Hematopoietic multipotent progenitor cell treated with erythropoietin and hydrocortisone succinate and interleukin-3 and kit ligand, for 8 days (in vitro differentiated cells): Measurements from ENCODE around the gene SIT1.

Experiments
- DNase-seq: peaks from one replicate; pipeline ENCODE4 v3.0.0-alpha.2; 2015

Gene SIT1, protein sequence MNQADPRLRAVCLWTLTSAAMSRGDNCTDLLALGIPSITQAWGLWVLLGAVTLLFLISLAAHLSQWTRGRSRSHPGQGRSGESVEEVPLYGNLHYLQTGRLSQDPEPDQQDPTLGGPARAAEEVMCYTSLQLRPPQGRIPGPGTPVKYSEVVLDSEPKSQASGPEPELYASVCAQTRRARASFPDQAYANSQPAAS

DNA sequence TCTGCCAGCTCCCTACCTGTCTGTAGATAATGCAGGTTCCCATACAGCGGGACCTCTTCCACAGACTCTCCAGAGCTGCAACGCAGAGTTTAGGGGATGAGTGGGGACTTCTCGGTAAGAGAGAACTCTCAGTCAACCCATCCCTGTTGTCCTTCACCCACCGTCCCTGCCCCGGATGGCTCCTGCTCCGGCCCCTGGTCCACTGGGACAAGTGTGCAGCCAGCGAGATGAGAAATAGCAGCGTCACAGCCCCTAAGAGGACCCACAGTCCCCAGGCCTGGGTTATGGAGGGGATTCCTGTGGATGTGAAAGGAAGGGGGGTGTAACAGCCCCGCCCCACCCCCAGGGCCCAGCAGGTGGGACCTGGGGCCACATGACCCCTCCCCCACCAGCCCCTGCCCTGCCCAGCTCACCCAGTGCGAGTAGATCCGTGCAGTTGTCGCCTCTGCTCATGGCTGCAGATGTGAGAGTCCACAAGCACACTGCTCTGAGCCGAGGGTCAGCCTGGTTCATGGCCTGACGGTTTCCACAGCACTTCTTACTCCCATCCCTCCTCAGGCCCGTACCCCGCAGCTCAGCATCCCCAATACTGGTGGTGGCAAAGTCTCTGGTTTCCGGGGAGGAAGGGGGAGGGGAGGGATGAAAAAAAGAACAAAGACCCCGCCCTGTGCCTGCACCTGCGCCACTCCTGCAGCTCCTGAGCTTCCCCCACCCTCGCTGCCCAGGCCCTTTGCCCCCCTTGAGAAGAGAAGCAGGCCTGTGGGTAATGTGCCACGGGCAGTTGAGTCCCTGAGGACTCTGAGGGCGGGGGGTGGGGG is at the start of gene SIT1:
TSS of gene SIT1 (minus strand) at position 591 of the 818 bp plus-strand sequence. CDS start at position 513, 78 bp downstream.
- no peak for DNase-seq

DNA sequence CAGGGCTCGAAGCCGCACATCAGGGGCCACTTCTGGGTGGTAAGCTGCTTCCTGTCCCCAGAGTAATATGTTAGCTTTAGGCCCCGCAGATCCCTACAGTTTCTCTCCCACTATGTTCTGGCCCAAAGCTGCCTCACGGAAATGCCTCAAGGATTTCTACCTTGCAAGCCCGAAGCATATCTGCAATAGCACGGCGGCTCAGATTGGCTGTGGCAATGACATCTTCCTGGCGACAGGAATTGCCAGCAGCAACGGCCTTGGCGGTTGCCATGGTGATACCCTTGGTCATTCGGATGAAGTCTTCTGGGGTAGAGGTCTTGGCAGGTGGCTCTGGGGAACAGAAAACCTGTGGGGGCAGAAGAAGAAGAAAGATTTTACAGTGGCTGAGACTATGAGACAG is 49.3 kb upstream of the SIT1 start:
- DNase-seq = no peak

DNA sequence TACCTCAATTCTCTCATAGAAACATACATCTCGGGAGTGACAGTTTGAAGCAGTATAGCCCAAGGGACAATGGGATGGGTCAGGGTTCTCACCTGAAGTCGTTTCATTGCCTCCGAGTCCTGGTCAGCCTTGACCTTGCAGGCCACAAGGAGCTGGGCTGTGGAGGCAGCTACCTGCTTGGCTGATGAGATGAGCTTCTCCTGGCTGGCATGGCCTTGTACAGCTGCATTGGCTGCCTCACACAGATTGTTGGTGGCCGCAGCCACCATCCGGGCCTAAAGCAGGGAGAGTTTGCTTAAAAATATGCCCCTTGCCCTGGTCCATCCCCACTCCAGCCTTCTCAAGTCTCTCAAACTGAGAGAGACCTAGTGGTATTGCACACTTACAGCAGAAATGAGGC is 47.5 kb upstream of the SIT1 start:
- DNase-seq = no peak

DNA sequence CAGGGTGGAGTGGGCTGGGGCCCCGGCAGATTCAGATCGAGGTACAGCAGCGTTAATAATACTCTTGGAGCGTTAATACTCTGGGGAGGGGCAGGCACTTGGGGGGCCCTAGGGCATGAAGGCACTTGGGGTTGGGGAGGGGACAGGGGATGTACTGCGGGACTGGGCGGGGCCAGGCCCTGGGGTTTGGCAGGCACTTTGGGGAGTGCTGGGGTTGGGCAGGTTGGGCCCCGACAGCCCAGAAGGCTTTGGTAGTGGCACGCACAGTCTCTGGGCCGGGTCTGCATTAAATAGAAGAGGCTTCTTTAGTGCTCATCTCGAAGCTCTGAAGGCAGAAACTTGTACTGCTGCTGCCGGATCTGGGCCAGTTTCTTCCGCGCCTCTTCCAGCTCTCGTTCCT is 46.8 kb upstream of the SIT1 start:
- no peak for DNase-seq

DNA sequence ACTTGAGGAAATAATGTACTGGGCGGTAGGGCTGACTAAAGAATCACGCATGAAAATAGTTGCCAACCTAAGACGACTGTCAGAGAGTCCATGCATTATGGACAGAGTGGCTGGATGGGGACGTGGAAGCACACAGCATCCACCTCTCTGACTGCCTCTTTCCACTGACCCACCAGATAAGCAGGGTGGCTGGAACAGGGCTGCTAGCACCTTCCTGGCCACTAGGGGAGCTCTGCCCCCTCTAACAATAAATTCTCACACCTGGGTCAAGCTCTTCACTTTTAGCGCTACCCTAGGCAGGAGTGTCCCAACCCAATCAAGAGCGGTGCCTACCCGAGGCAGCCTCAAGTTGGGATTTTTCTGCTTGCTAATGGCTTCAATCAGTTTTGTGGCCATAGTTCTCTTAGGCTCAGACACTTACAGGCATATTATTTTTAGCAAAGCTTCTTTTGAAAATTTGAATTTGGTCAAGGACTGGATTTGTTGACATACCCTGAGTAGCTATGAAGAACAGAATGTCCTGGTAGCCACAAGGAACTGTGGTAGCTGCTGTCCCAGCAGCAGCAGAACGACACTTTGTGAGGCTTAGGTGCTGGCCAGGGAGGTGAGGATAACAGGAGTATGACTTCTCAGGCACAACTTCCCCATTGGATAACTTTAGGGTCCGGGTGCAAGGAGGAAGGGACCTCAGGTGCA is 45.9 kb upstream of the SIT1 start:
- peak; percentile 61 for DNase-seq

DNA sequence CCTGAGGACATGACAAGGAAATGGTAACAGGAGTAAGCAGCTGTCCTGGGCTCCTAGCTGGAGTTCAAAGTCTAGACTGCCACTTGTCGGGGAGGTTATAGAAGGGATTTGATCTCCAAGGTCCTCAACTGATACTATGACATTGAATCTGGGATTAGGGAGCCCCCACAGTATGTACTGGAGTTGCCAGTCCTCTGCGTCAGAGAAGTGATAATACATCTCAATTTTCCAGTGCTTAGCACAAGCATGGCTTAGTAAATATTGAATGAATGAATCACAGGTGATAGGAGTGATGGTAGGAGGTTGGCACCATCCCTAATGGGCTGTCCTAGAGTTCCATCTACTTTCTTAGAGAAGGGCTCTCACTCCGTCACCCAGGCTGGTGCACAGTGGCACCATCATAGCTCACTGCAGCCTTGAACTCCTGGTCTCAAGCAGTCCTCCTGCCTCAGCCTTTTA is 45.2 kb upstream of the SIT1 start:
- DNase-seq = no peak

DNA sequence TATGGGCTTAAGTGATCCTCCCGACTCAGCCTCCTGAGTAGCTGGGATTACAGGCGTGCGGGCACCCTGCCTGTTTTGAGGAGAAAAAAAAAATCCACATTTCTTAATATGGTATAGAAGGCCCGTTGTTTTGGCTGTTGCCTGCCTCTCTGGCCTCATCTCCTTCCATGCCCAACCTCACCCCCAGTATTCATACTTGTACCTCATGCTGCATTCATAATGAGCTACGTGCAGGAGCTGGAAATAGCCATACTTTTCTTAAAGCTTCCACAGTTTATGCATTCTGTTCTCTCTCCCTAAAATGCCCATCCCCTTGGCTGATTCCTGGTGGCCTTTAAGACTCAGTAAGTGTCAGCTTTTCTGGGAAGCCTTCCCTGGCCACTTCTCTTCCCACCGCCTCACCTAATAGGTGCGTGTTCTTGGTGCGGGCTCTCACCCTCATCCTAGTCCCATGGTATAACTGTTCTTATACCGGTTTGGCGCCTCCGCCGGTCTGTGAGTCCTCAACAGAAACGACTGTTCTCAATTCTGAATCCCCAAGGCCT is 41.1 kb upstream of the SIT1 start:
- no peak for DNase-seq

DNA sequence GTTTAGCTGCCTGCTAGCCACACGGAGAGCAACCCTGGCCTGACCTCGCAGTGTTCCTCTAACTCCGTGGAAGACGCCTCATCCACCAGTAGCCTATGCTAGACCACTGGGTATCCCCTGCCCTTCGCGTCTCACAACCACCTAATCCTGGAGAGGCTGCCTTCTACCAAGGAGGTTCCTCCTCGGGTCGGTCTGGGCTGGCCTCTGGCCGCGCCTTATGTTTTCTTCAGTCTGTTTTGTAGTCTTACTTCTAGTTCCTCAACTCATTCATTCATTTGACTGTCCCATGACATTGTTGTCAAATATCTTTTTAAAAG is 40.6 kb upstream of the SIT1 start:
- no peak for DNase-seq

DNA sequence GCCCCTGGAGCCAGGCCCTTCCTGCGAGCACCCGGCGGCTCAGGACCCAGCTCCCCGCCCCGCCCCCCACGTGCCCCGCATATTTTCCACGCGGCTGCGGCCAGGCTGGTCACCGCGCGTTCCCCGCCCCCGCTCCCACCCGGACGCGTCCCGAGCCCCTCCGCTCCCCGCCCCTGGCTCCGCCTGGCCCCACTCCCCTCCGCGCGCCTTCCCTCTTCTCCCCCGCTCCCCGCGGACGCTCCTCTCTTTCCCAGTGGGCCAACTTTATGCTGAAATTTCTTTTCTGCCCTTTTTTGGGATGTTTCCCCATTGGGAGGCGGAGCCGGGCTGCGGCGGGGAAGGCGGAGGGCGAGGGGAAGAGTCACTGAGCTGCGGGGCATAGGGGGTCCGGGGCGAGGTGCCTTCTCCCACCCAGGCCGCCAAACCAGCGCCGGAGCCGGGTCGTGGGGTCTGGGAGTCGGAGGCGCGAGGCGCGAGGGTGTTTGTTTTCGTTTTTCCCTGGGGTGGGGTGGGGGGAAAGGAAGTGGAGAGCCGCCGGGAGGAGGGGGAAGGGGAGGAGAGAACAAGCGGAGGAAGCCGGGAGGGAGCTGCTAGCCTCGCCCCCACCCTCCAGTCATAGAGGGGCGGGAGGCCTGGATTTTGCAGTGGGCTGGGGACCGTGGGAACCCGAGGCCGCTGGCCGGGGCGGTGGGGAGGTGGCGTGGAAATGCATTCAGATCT is 40.0 kb upstream of the SIT1 start:
- no peak for DNase-seq

DNA sequence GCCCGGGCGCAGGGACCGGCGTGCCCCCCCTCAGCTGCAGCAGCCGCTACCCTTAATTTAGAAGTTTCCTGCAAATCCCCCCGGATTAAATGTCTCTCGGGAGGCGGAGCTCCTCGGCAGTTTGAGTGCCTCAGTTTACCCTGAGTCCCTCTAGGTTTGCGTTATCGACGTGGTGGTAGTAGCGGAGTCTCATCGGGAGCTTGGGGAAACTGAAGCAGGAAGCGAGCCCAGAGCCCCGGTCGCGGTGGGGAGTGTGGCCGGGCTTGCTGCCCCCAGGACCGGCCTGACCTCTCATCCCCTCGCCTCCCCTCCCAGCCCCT is 39.5 kb upstream of the SIT1 start:
- DNase-seq = no peak

DNA sequence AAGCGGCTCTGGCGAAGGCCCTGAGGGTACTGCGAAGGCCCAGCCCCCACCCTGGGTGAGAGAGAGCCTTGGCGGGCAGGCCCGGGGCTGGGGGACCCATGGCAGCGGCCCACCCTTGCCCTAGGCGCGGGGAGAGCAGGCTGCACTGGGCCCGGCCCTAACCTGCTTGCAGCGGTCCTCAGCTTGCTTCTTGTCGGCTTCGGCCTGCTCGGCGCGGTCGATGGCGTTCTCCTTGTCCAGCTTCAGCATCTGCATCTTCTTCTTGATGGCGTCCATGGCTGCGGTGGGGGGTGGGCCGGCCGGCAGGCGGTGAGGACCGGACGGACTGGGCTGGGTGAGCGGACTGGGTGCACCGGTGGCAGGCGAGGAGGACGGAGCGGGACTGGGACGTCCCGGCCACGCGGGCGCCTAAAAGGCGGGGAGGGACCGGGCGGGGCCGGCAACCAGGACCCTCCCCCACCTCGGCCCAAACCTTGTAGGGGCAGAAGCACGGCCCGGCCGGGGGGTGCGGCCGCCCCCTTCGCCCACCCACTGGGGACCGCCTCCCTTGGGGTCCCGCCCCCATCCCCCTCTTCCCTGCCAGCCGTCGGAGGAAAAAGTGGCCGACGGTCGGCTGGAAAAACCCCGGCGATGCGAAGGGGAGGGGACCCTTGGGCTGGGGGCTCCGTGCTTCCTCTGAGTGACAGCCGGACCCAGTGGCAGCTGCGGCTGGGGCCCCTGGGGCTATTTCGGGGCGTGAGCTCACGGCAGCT is 39.0 kb upstream of the SIT1 start, which contains the start of gene TPM2:
TSS of gene TPM2 (minus strand) at position 384 of the 752 bp plus-strand sequence. CDS start at position 276, 108 bp downstream.
- DNase-seq = no peak

DNA sequence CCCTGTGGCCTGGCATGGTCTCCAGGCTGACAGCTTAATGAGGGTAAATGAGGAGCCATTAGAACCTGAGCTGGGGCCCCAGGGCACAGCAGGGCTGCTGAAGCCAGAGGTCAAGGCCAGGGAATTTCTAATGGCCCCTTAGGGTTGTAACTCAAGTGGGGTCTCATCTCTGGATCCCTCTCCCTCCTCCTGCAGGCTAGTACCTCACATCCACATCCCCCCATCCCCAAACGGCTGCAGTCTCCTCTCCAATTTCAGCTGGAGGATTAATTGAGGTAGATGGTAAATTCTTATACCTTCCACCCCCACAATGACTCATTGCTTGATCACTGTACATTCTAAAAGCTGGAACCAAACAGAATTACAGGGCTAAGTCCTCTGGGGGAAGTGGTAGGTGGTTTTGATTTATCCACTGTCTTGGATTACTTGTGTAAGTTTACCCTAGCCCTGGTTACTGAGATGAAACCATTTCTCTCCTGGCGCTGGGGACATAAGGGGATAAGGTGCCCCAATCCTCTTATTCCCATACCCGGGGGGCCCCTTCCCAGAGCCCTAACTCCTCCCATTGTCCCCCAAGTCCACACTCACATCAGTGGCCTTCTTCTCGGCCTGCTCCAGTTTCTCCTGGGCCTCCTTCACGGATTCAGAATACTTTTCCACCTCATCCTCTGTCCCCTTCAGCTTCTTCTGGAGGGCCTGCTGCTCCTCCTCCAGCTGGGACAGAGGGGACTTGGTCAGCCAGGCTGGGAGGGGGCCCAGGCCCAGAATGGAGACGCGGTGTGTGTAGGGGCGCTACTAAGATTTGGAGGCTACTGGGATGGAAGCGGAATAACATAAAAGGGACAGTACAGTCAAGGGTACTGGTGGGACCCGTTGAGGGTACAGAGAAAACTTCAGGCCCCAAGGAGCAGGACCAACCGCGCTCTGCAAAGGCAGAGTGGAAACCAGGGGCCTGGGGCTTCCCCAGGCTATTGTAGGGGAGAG is 38.1 kb upstream of the SIT1 start:
- DNase-seq = no peak

DNA sequence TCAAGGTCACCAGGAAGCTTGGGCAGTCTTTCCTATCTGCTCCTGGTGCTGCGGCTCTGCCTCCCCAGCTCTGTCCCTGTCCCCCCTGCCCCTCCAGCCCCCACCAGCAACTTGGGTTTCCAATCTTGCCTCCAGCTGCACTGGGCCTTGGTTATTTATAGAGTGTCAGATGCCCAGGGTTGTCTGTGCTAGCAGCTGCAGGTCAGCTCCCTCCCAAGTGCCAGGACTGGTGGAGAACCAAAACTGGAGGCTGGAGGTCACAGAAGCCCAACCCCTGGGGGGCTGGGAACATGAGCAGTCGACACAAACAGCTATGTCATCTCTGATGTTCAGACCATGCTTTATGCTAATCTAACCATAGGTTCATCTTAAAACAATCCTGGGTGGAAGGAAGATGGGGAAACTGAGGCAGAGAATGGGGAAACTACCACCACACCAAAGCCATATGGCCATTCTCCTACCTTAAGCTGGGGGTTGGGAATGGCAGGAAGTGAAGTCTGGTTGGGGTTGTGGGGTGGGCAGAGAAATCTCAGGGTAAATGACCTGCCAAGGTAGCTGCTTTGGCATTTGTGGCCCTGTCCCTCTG is 37.3 kb upstream of the SIT1 start:
- DNase-seq = no peak

DNA sequence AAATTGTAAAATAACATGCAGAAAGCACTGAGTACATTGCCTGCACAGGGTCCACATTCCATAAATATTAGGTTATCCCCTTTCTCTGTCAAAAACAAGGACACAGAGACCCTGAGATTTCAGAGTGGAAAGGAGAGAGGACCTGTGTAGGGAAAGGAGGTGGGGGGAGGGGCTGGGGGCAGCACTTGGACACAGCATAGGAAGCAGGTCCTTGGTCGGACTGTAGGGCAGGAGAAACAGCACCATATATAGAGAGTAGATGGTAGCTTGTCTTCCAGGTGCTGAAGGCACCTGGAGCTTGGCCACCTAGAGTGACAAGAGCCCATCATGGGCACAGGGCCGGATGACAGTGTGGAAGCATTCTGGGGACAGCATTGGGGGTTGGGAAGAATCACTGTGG is 36.6 kb upstream of the SIT1 start:
- DNase-seq = no peak

DNA sequence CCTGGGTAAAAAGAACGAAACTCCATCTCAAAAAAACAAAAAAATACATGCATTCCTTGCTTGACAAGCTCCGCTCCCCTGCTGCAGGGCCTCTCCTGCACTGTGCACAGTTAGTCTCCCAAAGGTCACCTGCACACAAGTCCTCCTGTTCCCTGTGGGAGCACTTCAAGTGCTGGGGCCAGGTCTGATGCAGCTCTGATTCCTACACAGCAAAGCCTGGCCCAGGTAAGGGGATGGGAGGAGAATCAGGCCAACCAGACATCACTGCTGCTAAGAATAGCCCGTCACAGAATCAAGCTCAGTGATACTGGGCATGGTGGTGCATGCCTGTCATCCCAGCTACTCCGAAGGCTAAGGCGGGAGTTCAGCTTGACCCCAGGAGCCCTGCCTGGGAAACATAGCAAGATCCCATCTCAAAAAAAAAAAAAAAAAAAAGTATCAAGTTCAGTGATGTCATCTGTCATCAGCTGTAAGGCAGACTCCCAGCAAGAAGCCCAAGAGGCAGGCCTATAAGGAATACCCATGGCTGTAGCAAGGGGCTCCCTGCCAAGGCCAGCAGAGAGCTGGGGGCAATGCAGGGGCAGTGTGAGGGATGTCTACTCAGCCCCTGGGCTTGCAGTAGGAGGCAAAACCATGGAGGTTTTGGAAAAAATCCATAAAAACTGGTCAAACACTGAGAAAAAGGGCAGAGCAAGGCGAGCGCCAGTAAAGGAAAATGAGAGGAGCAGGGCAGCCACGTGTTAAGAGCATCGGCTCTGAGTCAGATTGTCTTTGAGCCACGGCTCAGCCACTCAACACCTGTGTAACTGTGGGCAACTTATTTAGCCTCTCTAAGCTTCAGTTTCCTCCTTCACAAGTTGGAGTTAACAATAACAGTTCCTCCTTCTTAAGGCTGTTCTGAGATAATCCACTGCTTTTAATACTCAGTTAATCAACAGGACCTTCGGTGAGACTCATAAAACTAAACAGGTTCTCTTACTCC is 35.8 kb upstream of the SIT1 start:
- no peak for DNase-seq

DNA sequence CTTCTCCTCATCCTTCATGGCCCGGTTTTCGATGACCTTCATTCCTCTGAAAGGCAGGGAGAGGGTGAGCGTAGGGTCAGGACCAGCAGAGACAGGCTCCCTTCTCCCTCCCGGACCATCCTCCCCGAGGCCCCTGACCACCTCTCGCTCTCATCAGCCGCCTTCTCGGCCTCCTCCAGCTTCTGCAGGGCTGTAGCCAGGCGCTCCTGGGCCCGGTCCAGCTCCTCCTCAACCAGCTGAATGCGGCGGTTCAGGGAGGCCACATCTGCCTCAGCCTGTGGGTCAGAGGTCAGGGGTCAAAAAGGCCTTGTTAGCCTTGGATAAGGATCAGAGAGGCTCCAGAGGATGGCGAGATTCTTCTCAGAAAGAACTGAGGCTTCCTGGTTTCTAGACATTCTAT is 34.8 kb upstream of the SIT1 start:
- no peak for DNase-seq

DNA sequence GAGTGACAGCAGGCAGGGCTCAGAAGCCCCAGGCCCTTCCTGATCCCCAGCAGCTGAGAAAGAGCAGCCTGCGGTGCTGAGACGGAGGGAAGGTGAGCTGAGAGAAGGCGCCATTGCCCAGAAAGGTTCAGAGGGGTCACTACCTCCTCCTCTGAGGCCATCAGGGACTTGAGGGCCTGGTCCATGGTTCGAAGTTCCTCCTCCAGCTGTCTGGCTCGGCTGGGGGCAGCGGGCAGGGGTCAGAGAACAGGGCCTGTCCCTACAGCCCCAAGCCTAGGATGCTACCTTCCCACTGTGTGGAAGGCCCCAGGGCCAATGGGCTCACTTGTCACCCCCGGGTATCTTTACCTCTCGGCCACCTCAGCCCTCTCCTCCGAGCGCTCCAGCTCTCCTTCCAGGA is 34.2 kb upstream of the SIT1 start:
- DNase-seq = no peak

DNA sequence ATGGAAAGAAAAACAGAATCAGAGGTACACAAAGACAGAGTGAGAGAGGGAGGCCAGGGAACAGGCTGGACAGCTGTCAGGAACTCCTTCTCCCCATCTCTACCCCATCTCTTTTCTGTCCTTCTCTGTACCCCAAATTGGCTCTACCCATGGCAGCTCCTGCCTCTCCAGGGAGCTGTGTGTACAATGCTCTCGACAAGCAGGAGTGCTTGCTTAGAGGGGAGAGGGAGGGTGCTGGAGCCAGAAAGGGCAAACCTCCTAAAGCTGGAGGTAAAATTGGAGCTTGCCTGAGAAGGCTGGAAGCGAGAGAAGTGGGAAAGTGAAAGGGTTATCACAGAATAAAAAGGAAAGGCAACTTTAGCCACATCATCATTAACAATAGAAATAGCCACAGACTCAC is 32.6 kb upstream of the SIT1 start:
- DNase-seq = no peak

DNA sequence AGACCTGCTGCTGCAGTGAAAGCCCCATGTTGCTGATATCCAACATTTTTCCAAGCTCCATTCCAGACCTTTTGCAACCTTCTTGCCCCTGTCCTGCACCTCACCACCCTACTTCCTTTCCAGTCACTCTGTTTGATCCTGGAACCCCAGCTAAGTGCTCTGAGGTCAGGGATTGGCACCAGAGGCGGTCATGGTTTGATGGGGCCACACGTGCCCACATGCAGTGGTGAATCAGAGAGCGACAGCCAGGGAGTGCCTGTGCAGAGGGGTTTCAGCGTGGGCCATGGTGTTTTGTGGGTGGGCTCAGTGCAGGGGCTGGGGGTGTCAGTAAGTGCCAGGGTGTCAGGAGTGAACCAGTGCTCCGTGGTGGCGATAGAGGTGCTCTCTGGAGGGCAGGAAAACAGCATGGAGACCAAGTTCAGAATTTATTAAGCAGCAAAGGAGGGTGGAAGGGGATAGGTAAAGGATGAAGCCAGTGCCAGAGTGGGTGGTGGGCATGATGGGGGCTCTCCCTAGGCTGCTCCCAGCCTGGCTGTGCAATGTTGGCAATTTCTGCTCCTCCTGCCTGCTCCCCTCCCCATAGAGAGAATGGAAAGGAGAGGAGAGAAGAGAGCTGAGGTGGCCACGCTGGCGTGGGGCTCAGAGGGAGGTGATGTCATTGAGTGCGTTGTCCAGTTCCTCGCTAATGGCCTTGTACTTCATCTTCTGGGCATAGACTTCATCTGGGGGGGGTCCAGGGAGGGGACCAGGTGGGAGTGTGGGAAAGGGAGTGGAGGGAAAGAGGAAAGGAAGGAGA is 32.0 kb upstream of the SIT1 start:
- no peak for DNase-seq
